Hepatocyte (in vitro differentiated cells): ENCODE measurements around the gene GMDS.

ENCODE experiments used
- EZH2phosphoT487 ChIP-seq: fragments of 200-600 bp; sonication (generic); IDR thresholded peaks from one replicate; pipeline ENCODE4 v1.6.1; 2018; ENCODE audit warnings: antibody characterized with exemption, mild to moderate bottlenecking, low read depth, moderate library complexity; ENCODE audit not compliant: unreplicated experiment, severe bottlenecking
- TF ChIP-seq, protein P1 (sequence below): fragments of 200-600 bp; sonication (generic); IDR thresholded peaks from 2 replicates; pipeline ENCODE4 v1.5.1; 2016; ENCODE audit warnings: antibody characterized with exemption, mild to moderate bottlenecking; ENCODE audit not compliant: poor library complexity

- TF ChIP-seq, protein P1, sequence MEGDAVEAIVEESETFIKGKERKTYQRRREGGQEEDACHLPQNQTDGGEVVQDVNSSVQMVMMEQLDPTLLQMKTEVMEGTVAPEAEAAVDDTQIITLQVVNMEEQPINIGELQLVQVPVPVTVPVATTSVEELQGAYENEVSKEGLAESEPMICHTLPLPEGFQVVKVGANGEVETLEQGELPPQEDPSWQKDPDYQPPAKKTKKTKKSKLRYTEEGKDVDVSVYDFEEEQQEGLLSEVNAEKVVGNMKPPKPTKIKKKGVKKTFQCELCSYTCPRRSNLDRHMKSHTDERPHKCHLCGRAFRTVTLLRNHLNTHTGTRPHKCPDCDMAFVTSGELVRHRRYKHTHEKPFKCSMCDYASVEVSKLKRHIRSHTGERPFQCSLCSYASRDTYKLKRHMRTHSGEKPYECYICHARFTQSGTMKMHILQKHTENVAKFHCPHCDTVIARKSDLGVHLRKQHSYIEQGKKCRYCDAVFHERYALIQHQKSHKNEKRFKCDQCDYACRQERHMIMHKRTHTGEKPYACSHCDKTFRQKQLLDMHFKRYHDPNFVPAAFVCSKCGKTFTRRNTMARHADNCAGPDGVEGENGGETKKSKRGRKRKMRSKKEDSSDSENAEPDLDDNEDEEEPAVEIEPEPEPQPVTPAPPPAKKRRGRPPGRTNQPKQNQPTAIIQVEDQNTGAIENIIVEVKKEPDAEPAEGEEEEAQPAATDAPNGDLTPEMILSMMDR: no peak
- no peak for TF ChIP-seq EZH2phosphoT487
Measured at GRCh38 chr6:1923449-1923848, 322.0 kb downstream of the GMDS start.
